Measurements from ENCODE around the gene CENPL.

- TF ChIP-seq POLR2A (IDR thresholded peaks at IDR 0.05) (no peak), CTCF (IDR thresholded peaks at IDR 0.05) (no peak)
Measured at GRCh38 chr1:173821680-173822079, 3.0 kb downstream of the CENPL start.

Data from vagina (tissue), 2 donors.